ENCODE measurements around the gene GAGE12J. TPM values are rescaled to one million over a fixed set of nuclear protein-coding genes. Genes with fewer than 3 reads are reported as not detected.
"Not testable (repeated sequence)": the region's sequence is repeated elsewhere in the genome, so short reads cannot be mapped to it uniquely, and the experiment has no call there.

GAGE12J gene, protein sequence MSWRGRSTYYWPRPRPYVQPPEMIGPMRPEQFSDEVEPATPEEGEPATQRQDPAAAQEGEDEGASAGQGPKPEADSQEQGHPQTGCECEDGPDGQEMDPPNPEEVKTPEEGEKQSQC
- total RNA-seq: not detected
- not detected for polyA plus RNA-seq
- long read RNA-seq, donor 1: 0 reads
- long read RNA-seq, donor 2, transcript GAGE12J-201 (5 exons, 541 nt): major isoform, 5 of 5 reads
- long read RNA-seq, donor 2, partial matches to known transcripts: 0 of 5 reads
- long read RNA-seq, donor 2, other reads (novel, unspliced or antisense): 0 of 5 reads
- long read RNA-seq, donor 3: 0 reads

DNA sequence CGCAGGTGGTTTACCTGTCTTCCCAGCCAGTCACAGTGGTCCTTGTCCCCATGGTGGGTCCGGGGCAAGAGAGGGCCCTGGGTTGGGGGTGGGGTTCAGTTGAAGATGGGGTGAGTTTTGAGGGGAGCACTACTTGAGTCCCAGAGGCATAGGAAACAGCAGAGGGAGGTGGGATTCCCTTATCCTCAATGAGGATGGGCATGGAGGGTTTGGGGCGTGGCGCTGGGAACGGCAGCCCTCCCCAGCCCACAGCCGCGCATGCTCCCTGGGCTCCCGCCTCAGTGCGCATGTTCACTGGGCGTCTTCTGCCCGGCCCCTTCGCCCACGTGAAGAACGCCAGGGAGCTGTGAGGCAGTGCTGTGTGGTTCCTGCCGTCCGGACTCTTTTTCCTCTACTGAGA is at the start of gene GAGE12J:
TSS of gene GAGE12J (plus strand) at position 301 of the 400 bp plus-strand sequence. CDS start 1,157 bp downstream, outside the sequence.
- H3K27me3 ChIP-seq; H3K36me3 ChIP-seq; H3K9me3 ChIP-seq; DNase-seq; H3K27ac ChIP-seq; intact Hi-C loops (cut with DNase I); H3K4me3 ChIP-seq; H3K4me1 ChIP-seq (ENCODE audit: insufficient read depth): not testable (repeated sequence)
- WGBS, 3 donors: 96% methylated on average over 10 of the region's 16 CpGs; no CpG with 5 or more reads in 2 of the 3 donors

DNA sequence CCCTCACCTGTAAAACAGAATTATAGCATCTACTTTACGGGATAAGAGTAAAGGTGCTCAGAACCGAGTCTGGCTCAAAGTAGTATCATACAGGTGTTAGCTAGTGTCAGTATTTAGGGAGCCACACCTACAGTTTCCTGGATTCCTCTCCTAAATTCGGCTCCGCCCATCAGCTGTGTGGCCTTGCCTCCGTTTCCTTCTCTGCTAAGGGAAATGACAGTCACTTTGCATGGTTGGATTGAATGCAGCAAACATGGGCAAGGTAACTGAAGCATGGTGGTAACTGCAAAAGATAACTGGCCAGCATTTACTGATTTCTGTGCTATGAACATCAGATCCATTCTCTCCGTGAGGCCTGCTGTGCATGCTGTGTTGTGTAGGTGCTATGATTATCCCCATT is 49.4 kb upstream of the GAGE12J start:
- WGBS, 3 donors: 45 to 60% (median 49%) methylated on average over 6 of the region's 6 CpGs
- Histone ChIP-seq H3K27me3 (no peaks in the 10 kb centered on the region), H3K9me3 (no peaks in the 10 kb centered on the region), H3K27ac (no peak overlapping the region), H3K36me3 (no peaks in the 10 kb centered on the region), H3K4me3 (no peak overlapping the region), H3K4me1 (ENCODE audit: insufficient read depth) (peaks cover 8% of the 10 kb centered on the region)
- DNase-seq: peak in 1 of 5 donors; percentile 1
- TF ChIP-seq, protein P1, sequence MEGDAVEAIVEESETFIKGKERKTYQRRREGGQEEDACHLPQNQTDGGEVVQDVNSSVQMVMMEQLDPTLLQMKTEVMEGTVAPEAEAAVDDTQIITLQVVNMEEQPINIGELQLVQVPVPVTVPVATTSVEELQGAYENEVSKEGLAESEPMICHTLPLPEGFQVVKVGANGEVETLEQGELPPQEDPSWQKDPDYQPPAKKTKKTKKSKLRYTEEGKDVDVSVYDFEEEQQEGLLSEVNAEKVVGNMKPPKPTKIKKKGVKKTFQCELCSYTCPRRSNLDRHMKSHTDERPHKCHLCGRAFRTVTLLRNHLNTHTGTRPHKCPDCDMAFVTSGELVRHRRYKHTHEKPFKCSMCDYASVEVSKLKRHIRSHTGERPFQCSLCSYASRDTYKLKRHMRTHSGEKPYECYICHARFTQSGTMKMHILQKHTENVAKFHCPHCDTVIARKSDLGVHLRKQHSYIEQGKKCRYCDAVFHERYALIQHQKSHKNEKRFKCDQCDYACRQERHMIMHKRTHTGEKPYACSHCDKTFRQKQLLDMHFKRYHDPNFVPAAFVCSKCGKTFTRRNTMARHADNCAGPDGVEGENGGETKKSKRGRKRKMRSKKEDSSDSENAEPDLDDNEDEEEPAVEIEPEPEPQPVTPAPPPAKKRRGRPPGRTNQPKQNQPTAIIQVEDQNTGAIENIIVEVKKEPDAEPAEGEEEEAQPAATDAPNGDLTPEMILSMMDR (IDR thresholded peaks at IDR 0.05): no peak
- TF ChIP-seq POLR2A (IDR thresholded peaks at IDR 0.05) (no peak), EP300 (IDR thresholded peaks at IDR 0.05) (no peak)
- intact Hi-C loops (cut with DNase I): no loop called here

DNA sequence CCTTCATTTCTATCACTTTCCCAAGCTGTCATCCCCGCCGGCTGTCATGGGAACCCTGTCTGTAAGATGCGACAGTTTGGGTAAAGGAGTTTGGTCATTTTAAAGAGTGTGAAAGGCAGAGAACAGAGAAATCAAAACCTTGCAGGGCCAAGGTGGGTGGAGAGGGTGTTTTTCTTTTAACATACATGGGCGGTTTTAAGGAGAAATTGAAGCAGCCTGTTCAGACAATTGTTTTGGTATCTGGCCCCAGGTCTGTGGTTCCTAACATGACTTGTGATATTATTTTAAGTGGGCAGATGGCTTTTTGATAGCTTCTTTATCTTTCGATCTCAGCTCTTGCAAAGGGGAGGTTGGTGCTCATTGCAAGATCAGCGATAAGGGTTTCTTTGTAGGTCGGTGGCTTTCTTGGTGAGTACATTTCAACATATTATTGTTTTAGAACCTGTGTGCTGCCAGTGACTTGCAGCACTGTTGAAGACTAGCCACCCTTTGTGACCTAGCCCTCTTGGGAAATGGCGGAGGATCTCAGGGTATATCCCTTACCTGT is 48.6 kb upstream of the GAGE12J start:
- 78 to 87% (median 85%) methylated on average over 8 of the region's 8 CpGs for WGBS, 3 donors
- no peaks in the 10 kb centered on the region for H3K36me3 ChIP-seq
- intact Hi-C loops (cut with DNase I): no loop called here
- TF ChIP-seq, protein P1 (IDR thresholded peaks at IDR 0.05): no peak
- TF ChIP-seq POLR2A (IDR thresholded peaks at IDR 0.05) (no peak), EP300 (IDR thresholded peaks at IDR 0.05) (no peak)
- DNase-seq: no peak
- peaks cover 8% of the 10 kb centered on the region for H3K4me1 ChIP-seq (ENCODE audit: insufficient read depth)
- no peak overlapping the region for H3K4me3 ChIP-seq
- no peaks in the 10 kb centered on the region for H3K9me3 ChIP-seq
- H3K27me3 ChIP-seq: no peaks in the 10 kb centered on the region
- H3K27ac ChIP-seq: no peak overlapping the region

DNA sequence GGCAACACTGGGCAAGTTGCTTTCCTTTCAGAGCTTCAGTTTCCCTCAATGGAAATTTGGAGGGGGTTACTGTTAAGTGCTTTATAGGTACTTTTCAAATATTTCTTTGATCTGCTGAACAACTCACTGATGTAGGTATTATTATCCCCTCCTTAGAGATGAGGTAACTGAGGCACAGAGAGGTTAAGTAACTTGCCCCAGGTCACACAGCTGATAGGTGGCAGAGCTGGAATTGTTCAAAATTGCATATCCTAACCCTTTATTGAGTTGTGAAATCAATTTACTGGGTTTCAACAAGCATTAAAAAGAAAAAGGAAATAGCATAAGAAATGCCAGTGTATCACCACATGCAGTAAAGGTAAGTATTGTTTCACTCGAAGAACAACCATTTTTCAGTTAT is 45.6 kb upstream of the GAGE12J start:
- no peaks in the 10 kb centered on the region for H3K9me3 ChIP-seq
- H3K4me3 ChIP-seq: no peak overlapping the region
- no peaks in the 10 kb centered on the region for H3K27me3 ChIP-seq
- H3K36me3 ChIP-seq: no peaks in the 10 kb centered on the region
- no peak for TF ChIP-seq EP300 (IDR thresholded peaks at IDR 0.05)
- TF ChIP-seq, protein P1 (IDR thresholded peaks at IDR 0.05): no peak
- WGBS, 3 donors: 51 to 52% (median 52%) methylated on average over 1 of the region's 1 CpG
- DNase-seq: no peak
- peaks cover 2% of the 10 kb centered on the region for H3K4me1 ChIP-seq (ENCODE audit: insufficient read depth)
- no peak overlapping the region for H3K27ac ChIP-seq
- intact Hi-C loops (cut with DNase I): no loop called here

Data from ovary (tissue), 10 donors.